B cell (primary cell): ENCODE results near the gene PAWR. TPM values are rescaled to one million over a fixed set of nuclear protein-coding genes. Genes with fewer than 3 reads are reported as not detected.

Source experiments
- ATAC-seq: fragments of 200-7000 bp; cut with Tn5 transposase; one replicate; pipeline ENCODE4 v1.10.0; 2021; ENCODE audit warnings: low read depth, mild to moderate bottlenecking, moderate number of reproducible peaks, moderate library complexity
- CTCF ChIA-PET: fragments of 350-600 bp; sonication (Branson Sonifier 250); formaldehyde crosslinking; loops from one replicate; lab custom pipeline; 2021; ENCODE audit warnings: antibody characterized with exemption, inconsistent platforms; lab: Charles Lee
- POLR2A ChIA-PET: fragments of 350-600 bp; sonication (Branson Sonifier 250); formaldehyde crosslinking; loops from one replicate; lab custom pipeline; 2021; ENCODE audit warnings: antibody characterized with exemption; lab: Charles Lee
- DNase-seq: peaks from one replicate; pipeline ENCODE4 v3.0.0; 2013
- H2AFZ ChIP-seq: 2 replicates; pipeline ENCODE4 v1.6.1; 2012; ENCODE audit warnings: mild to moderate bottlenecking, low read depth, low read length; ENCODE audit not compliant: insufficient read depth, poor library complexity, severe bottlenecking
- H3K27ac ChIP-seq, 2 donors: 1 replicate in 1 of 2; 2 replicates in 1 of 2; pipeline ENCODE4 v1.5.1; 2012 to 2013; ENCODE audit warnings: low read length in 2 of 2, mild to moderate bottlenecking in 2 of 2, moderate library complexity in 1 of 2
- H3K27me3 ChIP-seq, 4 experiments: fragments of 200-600 bp in 1 of 4; sonication (generic) in 1 of 4; replicated peaks in 1 of 4; 1 replicate in 2 of 4; 2 replicates in 2 of 4; pipeline versions ENCODE4 v1.6.1 to v1.7.0; 2013 to 2016; ENCODE audit warnings: low read length in 3 of 4, mild to moderate bottlenecking in 2 of 4, mixed read lengths in 1 of 4, moderate library complexity in 1 of 4; ENCODE audit not compliant: insufficient read depth in 4 of 4, control insufficient read depth in 3 of 4; ENCODE audit errors: control extremely low read depth in 1 of 4
- H3K36me3 ChIP-seq, 2 experiments: replicated peaks in 1 of 2; 1 replicate in 1 of 2; 2 replicates in 1 of 2; pipeline versions ENCODE4 v1.6.1 to v1.7.1; 2013; ENCODE audit warnings: low read length in 1 of 2; ENCODE audit not compliant: insufficient read depth in 2 of 2, control insufficient read depth in 1 of 2; ENCODE audit errors: control extremely low read depth in 1 of 2, extremely low read depth in 1 of 2
- H3K4me1 ChIP-seq, 2 donors: fragments of 200-600 bp in 1 of 2; sonication (generic) in 1 of 2; 1 replicate in 1 of 2; 2 replicates in 1 of 2; pipeline versions ENCODE4 v1.5.1 to v1.6.1; 2013 to 2017; ENCODE audit warnings: low read length in 2 of 2; ENCODE audit not compliant: control insufficient read depth in 2 of 2, insufficient read depth in 2 of 2
- H3K4me2 ChIP-seq: replicated peaks from 2 replicates; pipeline ENCODE3; 2012; ENCODE audit warnings: mild to moderate bottlenecking, low read depth, low read length; ENCODE audit not compliant: poor library complexity, severe bottlenecking
- H3K4me3 ChIP-seq, 5 experiments: fragments of 200-600 bp in 1 of 5; sonication (generic) in 1 of 5; 1 replicate in 3 of 5; 2 replicates in 2 of 5; pipeline versions ENCODE4 v1.5.1 to v1.7.0; 2011 to 2016; ENCODE audit warnings: low read length in 4 of 5, mild to moderate bottlenecking in 4 of 5, low read depth in 2 of 5, control low read depth in 1 of 5, moderate library complexity in 1 of 5; ENCODE audit not compliant: insufficient read depth in 1 of 5; ENCODE audit errors: control extremely low read depth in 1 of 5, extremely low read depth in 1 of 5
- H3K79me2 ChIP-seq: fragments of 200-600 bp; sonication (generic); one replicate; pipeline ENCODE4 v1.6.0; 2016; ENCODE audit warnings: low read length; ENCODE audit not compliant: control insufficient read depth, insufficient read depth
- H3K9ac ChIP-seq: fragments of 200-600 bp; sonication (generic); 2 replicates; pipeline ENCODE4 v1.6.1; 2017; ENCODE audit warnings: mild to moderate bottlenecking, low read length, moderate library complexity
- H3K9me3 ChIP-seq, 3 donors: one replicate each; pipeline versions ENCODE4 v1.6.1 to v1.7.1; 2013; ENCODE audit warnings: low read length in 2 of 3; ENCODE audit not compliant: control insufficient read depth in 2 of 3, insufficient read depth in 1 of 3; ENCODE audit errors: control extremely low read depth in 1 of 3
- H4K20me1 ChIP-seq: 2 replicates; pipeline ENCODE4 v1.6.0; 2012; ENCODE audit warnings: mild to moderate bottlenecking, low read length; ENCODE audit not compliant: insufficient read depth, control insufficient read depth, poor library complexity, severe bottlenecking
- H3K27ac Mint-ChIP-seq: one replicate; pipeline ENCODE4 v1.8.0; 2021; ENCODE audit warnings: mixed read lengths
- H3K27me3 Mint-ChIP-seq: one replicate; pipeline ENCODE4 v1.8.0; 2021; ENCODE audit warnings: mixed read lengths
- H3K4me1 Mint-ChIP-seq: one replicate; pipeline ENCODE4 v1.8.0; 2021; ENCODE audit warnings: mixed read lengths
- H3K4me3 Mint-ChIP-seq: one replicate; pipeline ENCODE4 v1.8.0; 2021; ENCODE audit warnings: mixed read lengths
- H3K9me3 Mint-ChIP-seq: one replicate; pipeline ENCODE4 v1.8.0; 2022; ENCODE audit warnings: mixed read lengths; ENCODE audit not compliant: insufficient read depth
- EZH2 ChIP-seq: IDR thresholded peaks from 2 replicates; pipeline ENCODE4 v1.6.1; 2012; ENCODE audit warnings: borderline replicate concordance, low read depth, mild to moderate bottlenecking, moderate library complexity, low read length; ENCODE audit not compliant: insufficient read depth, poor library complexity, severe bottlenecking
- WGBS: methylation state at CpG from one replicate; pipeline ENCODE4 v1.1.5; 2013; ENCODE audit warnings: missing lambda C conversion rate; ENCODE audit not compliant: insufficient coverage; 5-methylcytosine and 5-hydroxymethylcytosine counted together
- intact Hi-C: fragments of 100-400 bp; cut with micrococcal nuclease; formaldehyde crosslinking; loops from one replicate; pipeline ENCODE4 v1.10.0; 2022
- polyA plus RNA-seq: library from polyadenylated mRNA; depleted of rRNA; stranded (reverse); fragments of >200 nt; gene quantifications from 2 replicates; pipeline ENCODE4 v1.2.3, GENCODE V29; 2012
- total RNA-seq, 2 donors: library from RNA; stranded (reverse); fragments of 120-200 nt in 1 of 2; gene quantifications; 1 replicate in 1 of 2; 2 replicates in 1 of 2; pipeline versions ENCODE4 v1.2.3 to v1.2.4, GENCODE V29; 2013 to 2022
- TF ChIP-seq, protein P1 (sequence below): fragments of 200-600 bp; IDR thresholded peaks from one replicate; pipeline ENCODE4 v1.8.0; 2022; ENCODE audit warnings: antibody characterized with exemption, mild to moderate bottlenecking

The PAWR gene
- total and polyA plus RNA-seq, 2 donors (not counting 1 experiment from before 2014, with no cell fraction given): 17.9 to 90.1 TPM

DNA sequence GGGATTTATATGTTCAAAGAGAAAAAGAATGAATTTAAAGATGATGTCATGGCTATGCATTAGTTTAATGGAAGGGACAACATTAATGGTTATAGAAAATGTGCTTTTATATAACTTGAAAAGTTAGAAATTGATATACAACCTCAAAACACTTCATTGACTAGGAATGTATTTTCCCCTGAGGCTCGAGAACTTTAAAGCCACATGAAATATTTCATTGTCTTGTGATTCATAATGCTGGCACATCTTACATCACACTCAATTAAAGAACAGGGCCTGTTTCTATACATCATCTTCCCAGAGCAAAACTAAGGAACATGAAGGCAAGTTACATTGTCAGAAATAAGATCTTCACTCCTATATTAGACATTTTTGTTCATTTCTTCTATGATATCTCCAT is 35.2 kb upstream of the PAWR start:
- intact Hi-C loops: no loop called here
- Mint-ChIP-seq H3K9me3 (no peaks in the 10 kb centered on the region), H3K4me1 (no peaks in the 10 kb centered on the region), H3K27me3 (peaks cover 28% of the 10 kb centered on the region), H3K4me3 (no peak overlapping the region), H3K27ac (no peak overlapping the region)
- Histone ChIP-seq H3K9me3 (no peaks in the 10 kb centered on the region), H4K20me1 (no peaks in the 10 kb centered on the region), H3K27me3 (peaks cover 0 to 3% (median 0%) of the 10 kb centered on the region in 4 experiments), H3K4me3 (no peak overlapping the region), H3K4me1 (no peaks in the 10 kb centered on the region), H3K4me2 (no peak overlapping the region), H2AFZ (no peak overlapping the region), H3K36me3 (no peaks in the 10 kb centered on the region), H3K79me2 (no peaks in the 10 kb centered on the region), H3K9ac (no peak overlapping the region), H3K27ac (no peak overlapping the region)
- ChIA-PET CTCF (no interaction called here), POLR2A (no interaction called here)
- ATAC-seq (no peak), DNase-seq (no peak)
- no peak for TF ChIP-seq EZH2
- TF ChIP-seq, protein P1, sequence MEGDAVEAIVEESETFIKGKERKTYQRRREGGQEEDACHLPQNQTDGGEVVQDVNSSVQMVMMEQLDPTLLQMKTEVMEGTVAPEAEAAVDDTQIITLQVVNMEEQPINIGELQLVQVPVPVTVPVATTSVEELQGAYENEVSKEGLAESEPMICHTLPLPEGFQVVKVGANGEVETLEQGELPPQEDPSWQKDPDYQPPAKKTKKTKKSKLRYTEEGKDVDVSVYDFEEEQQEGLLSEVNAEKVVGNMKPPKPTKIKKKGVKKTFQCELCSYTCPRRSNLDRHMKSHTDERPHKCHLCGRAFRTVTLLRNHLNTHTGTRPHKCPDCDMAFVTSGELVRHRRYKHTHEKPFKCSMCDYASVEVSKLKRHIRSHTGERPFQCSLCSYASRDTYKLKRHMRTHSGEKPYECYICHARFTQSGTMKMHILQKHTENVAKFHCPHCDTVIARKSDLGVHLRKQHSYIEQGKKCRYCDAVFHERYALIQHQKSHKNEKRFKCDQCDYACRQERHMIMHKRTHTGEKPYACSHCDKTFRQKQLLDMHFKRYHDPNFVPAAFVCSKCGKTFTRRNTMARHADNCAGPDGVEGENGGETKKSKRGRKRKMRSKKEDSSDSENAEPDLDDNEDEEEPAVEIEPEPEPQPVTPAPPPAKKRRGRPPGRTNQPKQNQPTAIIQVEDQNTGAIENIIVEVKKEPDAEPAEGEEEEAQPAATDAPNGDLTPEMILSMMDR: no peak
- 80% methylated on average over 1 of the region's 1 CpG for WGBS

DNA sequence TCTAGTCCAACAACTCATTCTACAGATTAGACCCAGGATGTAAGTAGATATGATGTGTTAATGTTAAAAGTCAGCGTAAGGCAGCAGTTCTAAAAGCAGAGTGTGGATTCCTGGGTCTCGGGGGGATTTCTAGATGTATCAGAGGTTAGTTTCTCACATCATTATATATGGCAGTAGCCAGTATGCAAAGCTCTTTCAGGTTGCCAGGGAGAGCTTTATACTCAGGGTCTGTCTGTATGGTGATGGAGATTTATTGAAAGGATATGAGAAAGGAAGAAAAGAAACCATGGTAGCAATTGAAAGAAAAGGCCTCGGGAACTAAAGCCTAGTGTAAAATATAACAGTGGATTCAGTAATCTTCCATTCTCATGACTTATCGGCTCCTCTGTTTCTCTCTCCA is 26.2 kb upstream of the PAWR start:
- no peaks in the 10 kb centered on the region for H4K20me1 ChIP-seq
- H2AFZ ChIP-seq: no peak overlapping the region
- no peak overlapping the region for H3K27ac Mint-ChIP-seq
- peaks cover 3% of the 10 kb centered on the region for H3K27me3 Mint-ChIP-seq
- H3K4me1 Mint-ChIP-seq: no peaks in the 10 kb centered on the region
- no peak for TF ChIP-seq EZH2
- TF ChIP-seq, protein P1: no peak
- H3K4me2 ChIP-seq: no peak overlapping the region
- H3K9me3 ChIP-seq: no peaks in the 10 kb centered on the region
- no peak overlapping the region for H3K27ac ChIP-seq
- no peaks in the 10 kb centered on the region for H3K36me3 ChIP-seq
- WGBS: no CpG with 5 or more reads among the region's 4 CpGs
- no peak overlapping the region for H3K4me3 ChIP-seq
- ChIA-PET POLR2A (no interaction called here), CTCF (no interaction called here)
- H3K79me2 ChIP-seq: no peaks in the 10 kb centered on the region
- H3K4me1 ChIP-seq: no peaks in the 10 kb centered on the region
- ATAC-seq (no peak), DNase-seq (no peak)
- no peak overlapping the region for H3K4me3 Mint-ChIP-seq
- H3K9me3 Mint-ChIP-seq: no peaks in the 10 kb centered on the region
- H3K27me3 ChIP-seq: no peaks in the 10 kb centered on the region
- intact Hi-C loops: no loop called here
- H3K9ac ChIP-seq: no peak overlapping the region
